Mesenchymal stem cell (in vitro differentiated cells and primary cell): ENCODE data around the gene TMEM82.

Experiments
- DNase-seq: peaks from one replicate; pipeline ENCODE4 v3.0.0-alpha.2; 2013
- H2AFZ ChIP-seq: one replicate; pipeline ENCODE4 v1.6.1; 2013; ENCODE audit warnings: low read depth, mild to moderate bottlenecking, control low read depth, inconsistent platforms, low read length, moderate library complexity
- H2AK5ac ChIP-seq: 2 replicates; pipeline ENCODE4 v1.6.1; 2013; ENCODE audit warnings: low read length, moderate library complexity, mild to moderate bottlenecking, inconsistent platforms; ENCODE audit not compliant: severe bottlenecking
- H2BK120ac ChIP-seq: one replicate; pipeline ENCODE4 v1.6.1; 2013; ENCODE audit warnings: low read depth, mild to moderate bottlenecking, inconsistent platforms, low read length, moderate library complexity
- H2BK12ac ChIP-seq, 2 experiments: one replicate each; pipeline ENCODE4 v1.6.1; 2013; ENCODE audit warnings: inconsistent platforms in 2 of 2, low read length in 2 of 2, mild to moderate bottlenecking in 2 of 2, moderate library complexity in 2 of 2, control low read depth in 1 of 2
- H2BK15ac ChIP-seq: one replicate; pipeline ENCODE4 v1.6.1; 2013; ENCODE audit warnings: mild to moderate bottlenecking, low read depth, inconsistent platforms; ENCODE audit not compliant: poor library complexity, severe bottlenecking
- H2BK5ac ChIP-seq: 2 replicates; pipeline ENCODE4 v1.6.1; 2013; ENCODE audit warnings: low read depth, mild to moderate bottlenecking, low read length, control low read depth, inconsistent platforms; ENCODE audit not compliant: poor library complexity, severe bottlenecking
- H3K14ac ChIP-seq, 2 experiments: one replicate each; pipeline ENCODE4 v1.6.1; 2013; ENCODE audit warnings: inconsistent platforms in 2 of 2, low read length in 2 of 2, control low read depth in 1 of 2, mild to moderate bottlenecking in 1 of 2, moderate library complexity in 1 of 2
- H3K18ac ChIP-seq, 2 experiments: one replicate each; pipeline ENCODE4 v1.6.1; 2013; ENCODE audit warnings: inconsistent platforms in 2 of 2, low read length in 2 of 2, control low read depth in 1 of 2, low read depth in 1 of 2, mild to moderate bottlenecking in 1 of 2
- H3K23ac ChIP-seq, 2 experiments: one replicate each; pipeline ENCODE4 v1.6.1; 2013; ENCODE audit warnings: inconsistent platforms in 2 of 2, low read length in 2 of 2, mild to moderate bottlenecking in 2 of 2, moderate library complexity in 2 of 2, control low read depth in 1 of 2
- H3K27ac ChIP-seq: 2 replicates; pipeline ENCODE4 v1.5.1; 2013; ENCODE audit warnings: mild to moderate bottlenecking, moderate library complexity, low read length, control low read depth, inconsistent platforms; ENCODE audit not compliant: poor library complexity, severe bottlenecking
- H3K27me3 ChIP-seq, 2 experiments: 2 replicates each; pipeline versions ENCODE4 v1.6.1 to v1.7.0; 2013; ENCODE audit warnings: low read length in 2 of 2, mild to moderate bottlenecking in 2 of 2, moderate library complexity in 2 of 2, control low read depth in 1 of 2, inconsistent platforms in 1 of 2; ENCODE audit not compliant: control insufficient read depth in 1 of 2, insufficient read depth in 1 of 2
- H3K36me3 ChIP-seq, 2 experiments: 2 replicates each; pipeline versions ENCODE4 v1.6.1 to v1.7.0; 2013; ENCODE audit warnings: low read length in 2 of 2, control low read depth in 1 of 2, inconsistent platforms in 1 of 2, low read depth in 1 of 2, mild to moderate bottlenecking in 1 of 2; ENCODE audit not compliant: insufficient read depth in 2 of 2, control insufficient read depth in 1 of 2
- H3K4ac ChIP-seq, 2 experiments: one replicate each; pipeline ENCODE4 v1.6.1; 2013; ENCODE audit warnings: inconsistent platforms in 2 of 2, low read length in 2 of 2, mild to moderate bottlenecking in 2 of 2, moderate library complexity in 2 of 2, control low read depth in 1 of 2, low read depth in 1 of 2
- H3K4me1 ChIP-seq: 2 replicates; pipeline ENCODE4 v1.6.1; 2013; ENCODE audit warnings: low read depth, low read length, control low read depth; ENCODE audit not compliant: control insufficient read depth, insufficient read depth
- H3K4me2 ChIP-seq: 2 replicates; pipeline ENCODE4 v1.6.1; 2013; ENCODE audit warnings: low read length, mild to moderate bottlenecking, inconsistent platforms; ENCODE audit not compliant: poor library complexity, severe bottlenecking
- H3K4me3 ChIP-seq, 2 experiments: 2 replicates each; pipeline versions ENCODE4 v1.5.1 to v1.7.0; 2013; ENCODE audit warnings: low read length in 2 of 2, mild to moderate bottlenecking in 2 of 2, control low read depth in 1 of 2, low read depth in 1 of 2; ENCODE audit not compliant: insufficient read depth in 1 of 2
- H3K79me1 ChIP-seq: replicated peaks from 2 replicates; pipeline ENCODE4 v1.6.1; 2013; ENCODE audit warnings: mild to moderate bottlenecking, control low read depth, low read length, inconsistent platforms; ENCODE audit not compliant: poor library complexity, severe bottlenecking
- H3K9ac ChIP-seq: 2 replicates; pipeline ENCODE4 v1.7.0; 2013; ENCODE audit warnings: mild to moderate bottlenecking, low read length, moderate library complexity
- H3K9me3 ChIP-seq: 2 replicates; pipeline ENCODE4 v1.7.0; 2013; ENCODE audit warnings: mild to moderate bottlenecking, low read length; ENCODE audit not compliant: control insufficient read depth
- H4K8ac ChIP-seq: one replicate; pipeline ENCODE4 v1.6.1; 2013; ENCODE audit warnings: inconsistent platforms, mild to moderate bottlenecking, low read length, moderate library complexity
- H4K91ac ChIP-seq: one replicate; pipeline ENCODE4 v1.6.1; 2013; ENCODE audit warnings: mild to moderate bottlenecking, low read length, inconsistent platforms
- WGBS: methylation state at CpG from one replicate; pipeline ENCODE4 v1.1.7; 2013; ENCODE audit warnings: mixed read lengths; 5-methylcytosine and 5-hydroxymethylcytosine counted together

The TMEM82 gene

GRCh38 chr1:15758343-15758931 lies 16.1 kb downstream of the TMEM82 start, which contains the start of gene FBLIM1:
FBLIM1 (plus strand) TSS chr1:15758795; CDS start chr1:15764984, 6,189 bp downstream.
- whole genome bisulfite sequencing: 0% methylated on average over 4 of the region's 58 CpGs
- peak within 1 kb of the TSS; percentile 68 to 88 for H3K4ac ChIP-seq
- H3K79me1 ChIP-seq: no peaks in the 10 kb centered on the region
- peak within 1 kb of the TSS; percentile 94 for H4K8ac ChIP-seq
- H3K18ac ChIP-seq: peak within 1 kb of the TSS; percentile 91 to 95
- H2AK5ac ChIP-seq: peak within 1 kb of the TSS; percentile 81
- peaks cover 0 to 2% of the 10 kb centered on the region in 2 experiments for H3K27me3 ChIP-seq
- peak within 1 kb of the TSS; percentile 96 for H2BK15ac ChIP-seq
- no peak for DNase-seq
- H3K9me3 ChIP-seq: no peaks in the 10 kb centered on the region
- peak within 1 kb of the TSS; percentile 78 for H3K9ac ChIP-seq
- peaks cover 24% of the 10 kb centered on the region for H3K4me1 ChIP-seq
- H2BK5ac ChIP-seq: peak within 1 kb of the TSS; percentile 81
- H3K4me2 ChIP-seq: peak within 1 kb of the TSS; percentile 84
- H2AFZ ChIP-seq: peak within 1 kb of the TSS; percentile 1
- H3K14ac ChIP-seq: peak within 1 kb of the TSS; percentile 62 to 99
- peak within 1 kb of the TSS; percentile 80 to 99 for H2BK12ac ChIP-seq
- peak within 1 kb of the TSS; percentile 97 for H2BK120ac ChIP-seq
- peaks cover 0 to 5% of the 10 kb centered on the region in 2 experiments for H3K36me3 ChIP-seq
- peak within 1 kb of the TSS; percentile 44 for H3K27ac ChIP-seq
- peak within 1 kb of the TSS; percentile 79 to 86 for H3K4me3 ChIP-seq
- peak within 1 kb of the TSS; percentile 96 for H4K91ac ChIP-seq
- H3K23ac ChIP-seq: peak within 1 kb of the TSS; percentile 51 to 91

- H2BK12ac ChIP-seq: peak overlapping the region; percentile 55 to 67
- peak overlapping the region; percentile 51 to 91 for H3K23ac ChIP-seq
- no peak overlapping the region for H2AFZ ChIP-seq
- under 1% methylated on average over 50 of the region's 58 CpGs for WGBS
- H3K27ac ChIP-seq: peak overlapping the region; percentile 44
- peaks cover 0 to 5% of the 10 kb centered on the region in 2 experiments for H3K36me3 ChIP-seq
- H3K4me2 ChIP-seq: peak overlapping the region; percentile 84
- H3K18ac ChIP-seq: peak overlapping the region; percentile 91 to 92
- peaks cover 28% of the 10 kb centered on the region for H3K4me1 ChIP-seq
- peak; percentile 38 for DNase-seq
- H4K8ac ChIP-seq: peak overlapping the region; percentile 84
- peaks cover 0 to 2% of the 10 kb centered on the region in 2 experiments for H3K27me3 ChIP-seq
- H3K14ac ChIP-seq: peak overlapping the region; percentile 62 to 85
- H2AK5ac ChIP-seq: peak overlapping the region; percentile 7
- peak overlapping the region; percentile 97 for H2BK120ac ChIP-seq
- peak overlapping the region; percentile 56 to 88 for H3K4ac ChIP-seq
- H3K9me3 ChIP-seq: no peaks in the 10 kb centered on the region
- peak overlapping the region; percentile 81 for H2BK5ac ChIP-seq
- peaks cover 2% of the 10 kb centered on the region for H3K79me1 ChIP-seq
- H3K4me3 ChIP-seq: peak overlapping the region; percentile 79 to 86
- peak overlapping the region; percentile 78 for H3K9ac ChIP-seq
- H2BK15ac ChIP-seq: peak overlapping the region; percentile 96
- H4K91ac ChIP-seq: peak overlapping the region; percentile 96
Observed at GRCh38 chr1:15758953-15759661, 16.8 kb downstream of the TMEM82 start.

DNA sequence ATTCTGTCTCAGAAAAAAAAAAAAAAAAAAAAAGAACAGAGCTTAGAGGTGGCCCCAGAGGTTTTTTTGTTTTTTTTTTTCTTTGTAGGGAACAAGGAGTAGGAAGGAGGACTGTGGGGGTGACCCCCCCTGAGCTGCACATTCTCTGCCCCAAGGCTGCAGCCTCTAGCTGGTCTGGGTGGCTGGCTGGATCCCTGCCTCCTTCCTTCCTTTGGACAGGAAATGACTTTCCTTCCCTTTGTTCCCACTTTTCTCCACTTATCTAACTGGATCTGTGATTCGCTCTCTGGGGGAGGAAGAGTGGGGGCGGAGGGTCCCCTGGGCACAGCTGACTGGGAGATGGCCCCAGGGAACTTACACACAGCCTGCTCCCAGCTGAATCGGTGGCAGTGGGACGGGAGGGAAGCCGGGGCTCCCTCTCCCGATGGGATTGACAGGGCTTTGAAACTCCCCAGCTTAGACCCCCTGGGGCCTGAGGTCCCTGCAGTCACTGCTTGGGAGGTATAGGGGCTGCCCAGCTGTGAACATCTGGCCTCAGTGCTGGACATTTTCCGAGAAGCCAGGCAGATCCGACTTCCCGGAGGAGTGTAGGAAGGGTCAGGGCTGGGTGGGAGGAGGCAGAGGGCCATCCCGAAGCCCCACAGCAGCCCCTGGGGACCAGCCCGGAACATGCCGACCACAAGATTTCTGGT lies 18.4 kb downstream of the TMEM82 start:
- Histone ChIP-seq H3K4me3 (peak overlapping the region; percentile 50), H3K9ac (peak overlapping the region; percentile 62), H4K91ac (peak overlapping the region; percentile 62), H2AK5ac (peak overlapping the region; percentile 53), H3K18ac (peak overlapping the region; percentile 12 to 91), H3K27ac (peak overlapping the region; percentile 82), H3K36me3 (peaks cover 6 to 20% of the 10 kb centered on the region in 2 experiments), H2BK120ac (peak overlapping the region; percentile 1), H2AFZ (no peak overlapping the region), H3K4me2 (peak overlapping the region; percentile 62), H3K4me1 (peaks cover 37% of the 10 kb centered on the region), H3K23ac (no peak overlapping the region), H2BK5ac (no peak overlapping the region), H3K14ac (no peak overlapping the region), H3K4ac (peak overlapping the region; percentile 36 to 75), H2BK12ac (peak overlapping the region in 1 of 2 experiments; percentile 21), H3K9me3 (no peaks in the 10 kb centered on the region), H4K8ac (peak overlapping the region; percentile 66), H3K79me1 (peaks cover 14% of the 10 kb centered on the region), H2BK15ac (no peak overlapping the region), H3K27me3 (peaks cover 0 to 2% of the 10 kb centered on the region in 2 experiments)
- WGBS: under 1% methylated on average over 12 of the region's 12 CpGs
- peak; percentile 90 for DNase-seq
